ENCODE measurements around the gene IL17D.

- no peak for TF ChIP-seq POLR2A (IDR thresholded peaks at IDR 0.05)
- TF ChIP-seq, protein P1, sequence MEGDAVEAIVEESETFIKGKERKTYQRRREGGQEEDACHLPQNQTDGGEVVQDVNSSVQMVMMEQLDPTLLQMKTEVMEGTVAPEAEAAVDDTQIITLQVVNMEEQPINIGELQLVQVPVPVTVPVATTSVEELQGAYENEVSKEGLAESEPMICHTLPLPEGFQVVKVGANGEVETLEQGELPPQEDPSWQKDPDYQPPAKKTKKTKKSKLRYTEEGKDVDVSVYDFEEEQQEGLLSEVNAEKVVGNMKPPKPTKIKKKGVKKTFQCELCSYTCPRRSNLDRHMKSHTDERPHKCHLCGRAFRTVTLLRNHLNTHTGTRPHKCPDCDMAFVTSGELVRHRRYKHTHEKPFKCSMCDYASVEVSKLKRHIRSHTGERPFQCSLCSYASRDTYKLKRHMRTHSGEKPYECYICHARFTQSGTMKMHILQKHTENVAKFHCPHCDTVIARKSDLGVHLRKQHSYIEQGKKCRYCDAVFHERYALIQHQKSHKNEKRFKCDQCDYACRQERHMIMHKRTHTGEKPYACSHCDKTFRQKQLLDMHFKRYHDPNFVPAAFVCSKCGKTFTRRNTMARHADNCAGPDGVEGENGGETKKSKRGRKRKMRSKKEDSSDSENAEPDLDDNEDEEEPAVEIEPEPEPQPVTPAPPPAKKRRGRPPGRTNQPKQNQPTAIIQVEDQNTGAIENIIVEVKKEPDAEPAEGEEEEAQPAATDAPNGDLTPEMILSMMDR (IDR thresholded peaks at IDR 0.05), result no peak
Observed at GRCh38 chr13:20682061-20682460, 21.4 kb upstream of the IL17D start.
